Measurements from ENCODE around the gene FSTL4. TPM values are rescaled to one million over a fixed set of nuclear protein-coding genes. Genes with fewer than 3 reads are reported as not detected.

Gene FSTL4
- polyA plus RNA-seq, 1 of the 3 experiments (the other 2 are of a cell fraction): not detected

- ChIA-PET POLR2A (no interaction called here), CTCF (no interaction called here)
- H3K9me2 ChIP-seq: no peaks in the 10 kb centered on the region
- H3K27me3 ChIP-seq (ENCODE audit: insufficient read depth): no peaks in the 10 kb centered on the region
- no peak for DNase-seq
- 55% methylated on average over 4 of the region's 4 CpGs for WGBS (ENCODE audit: low lambda C conversion rate)
- H2AFZ ChIP-seq (ENCODE audit: low read depth): no peak overlapping the region
- no peaks in the 10 kb centered on the region for H3K36me3 ChIP-seq (replicated peaks in 1 of 2; ENCODE audit: control insufficient read depth in 1 of 2, insufficient read depth in 2 of 2, low read length in 1 of 2)
- H4K20me1 ChIP-seq (ENCODE audit: insufficient read depth): no peaks in the 10 kb centered on the region
- no peaks in the 10 kb centered on the region for H3F3A ChIP-seq (replicated peaks; ENCODE audit: insufficient read depth)
- no peak overlapping the region for H3K27ac ChIP-seq (ENCODE audit: low read depth in 2 of 2, low read length in 1 of 2)
- H3K4me3 ChIP-seq (ENCODE audit: low read depth in 2 of 2, low read length in 1 of 2): no peak overlapping the region
- no peaks in the 10 kb centered on the region for H3K79me2 ChIP-seq (ENCODE audit: insufficient read depth)
- no peaks in the 10 kb centered on the region for H3K4me1 ChIP-seq (ENCODE audit: control insufficient read depth in 1 of 2, insufficient read depth in 2 of 2, low read depth in 1 of 2, low read length in 1 of 2)
- H3K9me3 ChIP-seq: no peaks in the 10 kb centered on the region
- TF ChIP-seq FOXJ3 (CRISPR knock-in tag; IDR thresholded peaks at IDR 0.05) (no peak), RXRA (IDR thresholded peaks at IDR 0.05; ENCODE audit: borderline replicate concordance, low read depth) (no peak), RFX5 (IDR thresholded peaks at IDR 0.05; ENCODE audit: low read length) (no peak), POLR2AphosphoS5 (IDR thresholded peaks at IDR 0.05; ENCODE audit: low read depth, low read length) (no peak), SIN3A (IDR thresholded peaks at IDR 0.05; ENCODE audit: borderline replicate concordance, low read depth, low read length) (no peak), GATA2 (CRISPR knock-in tag; IDR thresholded peaks at IDR 0.05) (no peak), ZBTB33 (IDR thresholded peaks at IDR 0.05; ENCODE audit: borderline replicate concordance, low read depth) (no peak), NRF1 (IDR thresholded peaks at IDR 0.05; ENCODE audit: low read depth, low read length) (no peak), RCOR1 (IDR thresholded peaks at IDR 0.05; ENCODE audit: low read length) (no peak), TAF1 (IDR thresholded peaks at IDR 0.05; ENCODE audit: borderline replicate concordance, low read depth, low read length) (no peak)
- TF ChIP-seq, protein P1, sequence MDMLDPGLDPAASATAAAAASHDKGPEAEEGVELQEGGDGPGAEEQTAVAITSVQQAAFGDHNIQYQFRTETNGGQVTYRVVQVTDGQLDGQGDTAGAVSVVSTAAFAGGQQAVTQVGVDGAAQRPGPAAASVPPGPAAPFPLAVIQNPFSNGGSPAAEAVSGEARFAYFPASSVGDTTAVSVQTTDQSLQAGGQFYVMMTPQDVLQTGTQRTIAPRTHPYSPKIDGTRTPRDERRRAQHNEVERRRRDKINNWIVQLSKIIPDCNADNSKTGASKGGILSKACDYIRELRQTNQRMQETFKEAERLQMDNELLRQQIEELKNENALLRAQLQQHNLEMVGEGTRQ (IDR thresholded peaks at IDR 0.05; ENCODE audit: borderline replicate concordance, low read depth, low read length): no peak
- no peak overlapping the region for H3K4me2 ChIP-seq
- no peak overlapping the region for H3K9ac ChIP-seq
These were observed 80.7 kb downstream of the FSTL4 start for GRCh38 chr5:133531594-133531993.

DNA sequence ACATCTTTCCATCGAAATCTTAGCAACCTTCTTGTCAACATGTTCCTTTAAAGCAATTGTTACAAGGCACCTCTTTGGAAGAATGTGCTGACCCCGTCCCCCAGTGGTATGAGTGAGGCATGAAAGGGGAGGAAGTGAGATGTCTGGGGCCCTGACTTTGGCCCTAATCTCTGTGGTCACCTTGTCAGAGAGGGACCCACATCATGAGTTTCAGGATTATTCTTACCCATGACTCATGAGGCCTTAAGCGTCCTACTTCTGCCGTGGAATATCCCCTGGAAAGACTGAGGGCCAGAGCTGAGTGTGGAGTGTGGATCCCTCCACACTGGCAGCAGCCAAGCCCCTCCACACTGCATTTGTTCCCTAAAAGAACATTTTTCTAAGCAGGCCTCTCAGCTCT is 81.2 kb downstream of the FSTL4 start:
- no peaks in the 10 kb centered on the region for H3K9me2 ChIP-seq
- H3K27ac ChIP-seq (ENCODE audit: low read depth in 2 of 2, low read length in 1 of 2): no peak overlapping the region
- no peak overlapping the region for H2AFZ ChIP-seq (ENCODE audit: low read depth)
- H3K4me2 ChIP-seq: no peak overlapping the region
- H4K20me1 ChIP-seq (ENCODE audit: insufficient read depth): no peaks in the 10 kb centered on the region
- no peak for DNase-seq
- H3K4me3 ChIP-seq (ENCODE audit: low read depth in 2 of 2, low read length in 1 of 2): no peak overlapping the region
- ChIA-PET CTCF (no interaction called here), POLR2A (no interaction called here)
- 35% methylated on average over 4 of the region's 4 CpGs for WGBS (ENCODE audit: low lambda C conversion rate)
- H3K36me3 ChIP-seq (replicated peaks in 1 of 2; ENCODE audit: control insufficient read depth in 1 of 2, insufficient read depth in 2 of 2, low read length in 1 of 2): no peaks in the 10 kb centered on the region
- no peak overlapping the region for H3K9ac ChIP-seq
- no peaks in the 10 kb centered on the region for H3K9me3 ChIP-seq
- H3K79me2 ChIP-seq (ENCODE audit: insufficient read depth): no peaks in the 10 kb centered on the region
- H3F3A ChIP-seq (replicated peaks; ENCODE audit: insufficient read depth): no peaks in the 10 kb centered on the region
- no peaks in the 10 kb centered on the region for H3K27me3 ChIP-seq (ENCODE audit: insufficient read depth)
- H3K4me1 ChIP-seq (ENCODE audit: control insufficient read depth in 1 of 2, insufficient read depth in 2 of 2, low read depth in 1 of 2, low read length in 1 of 2): no peaks in the 10 kb centered on the region
- TF ChIP-seq RXRA (IDR thresholded peaks at IDR 0.05; ENCODE audit: borderline replicate concordance, low read depth) (no peak), SIN3A (IDR thresholded peaks at IDR 0.05; ENCODE audit: borderline replicate concordance, low read depth, low read length) (no peak), TEAD4 (IDR thresholded peaks at IDR 0.05; ENCODE audit: borderline replicate concordance, insufficient read depth) (no peak), FOXJ3 (CRISPR knock-in tag; IDR thresholded peaks at IDR 0.05) (no peak), CHD2 (IDR thresholded peaks at IDR 0.05; ENCODE audit: low read length, partially characterized antibody) (no peak), TAF1 (IDR thresholded peaks at IDR 0.05; ENCODE audit: borderline replicate concordance, low read depth, low read length) (no peak), REST (IDR thresholded peaks at IDR 0.05; ENCODE audit: low read depth, low read length) (no peak), GABPA (IDR thresholded peaks at IDR 0.05; ENCODE audit: low read depth) (no peak), SMC3 (IDR thresholded peaks at IDR 0.05; ENCODE audit: low read depth, low read length) (no peak)
- TF ChIP-seq, protein P2, sequence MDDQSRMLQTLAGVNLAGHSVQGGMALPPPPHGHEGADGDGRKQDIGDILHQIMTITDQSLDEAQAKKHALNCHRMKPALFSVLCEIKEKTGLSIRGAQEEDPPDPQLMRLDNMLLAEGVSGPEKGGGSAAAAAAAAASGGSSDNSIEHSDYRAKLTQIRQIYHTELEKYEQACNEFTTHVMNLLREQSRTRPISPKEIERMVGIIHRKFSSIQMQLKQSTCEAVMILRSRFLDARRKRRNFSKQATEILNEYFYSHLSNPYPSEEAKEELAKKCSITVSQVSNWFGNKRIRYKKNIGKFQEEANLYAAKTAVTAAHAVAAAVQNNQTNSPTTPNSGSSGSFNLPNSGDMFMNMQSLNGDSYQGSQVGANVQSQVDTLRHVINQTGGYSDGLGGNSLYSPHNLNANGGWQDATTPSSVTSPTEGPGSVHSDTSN (IDR thresholded peaks at IDR 0.05): no peak
- TF ChIP-seq, protein P3, sequence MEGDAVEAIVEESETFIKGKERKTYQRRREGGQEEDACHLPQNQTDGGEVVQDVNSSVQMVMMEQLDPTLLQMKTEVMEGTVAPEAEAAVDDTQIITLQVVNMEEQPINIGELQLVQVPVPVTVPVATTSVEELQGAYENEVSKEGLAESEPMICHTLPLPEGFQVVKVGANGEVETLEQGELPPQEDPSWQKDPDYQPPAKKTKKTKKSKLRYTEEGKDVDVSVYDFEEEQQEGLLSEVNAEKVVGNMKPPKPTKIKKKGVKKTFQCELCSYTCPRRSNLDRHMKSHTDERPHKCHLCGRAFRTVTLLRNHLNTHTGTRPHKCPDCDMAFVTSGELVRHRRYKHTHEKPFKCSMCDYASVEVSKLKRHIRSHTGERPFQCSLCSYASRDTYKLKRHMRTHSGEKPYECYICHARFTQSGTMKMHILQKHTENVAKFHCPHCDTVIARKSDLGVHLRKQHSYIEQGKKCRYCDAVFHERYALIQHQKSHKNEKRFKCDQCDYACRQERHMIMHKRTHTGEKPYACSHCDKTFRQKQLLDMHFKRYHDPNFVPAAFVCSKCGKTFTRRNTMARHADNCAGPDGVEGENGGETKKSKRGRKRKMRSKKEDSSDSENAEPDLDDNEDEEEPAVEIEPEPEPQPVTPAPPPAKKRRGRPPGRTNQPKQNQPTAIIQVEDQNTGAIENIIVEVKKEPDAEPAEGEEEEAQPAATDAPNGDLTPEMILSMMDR (IDR thresholded peaks at IDR 0.05): no peak

Measured in SK-N-SH (cell line).